K562 (cell line): ENCODE results near the gene RFX3.

Experiments used
- EZH2 ChIP-seq: IDR thresholded peaks from 2 replicates; pipeline ENCODE4 v1.6.1; 2012; ENCODE audit warnings: low read depth, mild to moderate bottlenecking, inconsistent platforms, low read length, borderline replicate concordance
- FOSL1 ChIP-seq: fragments of 200-800 bp; sonication (Bioruptor generic); conservative IDR thresholded peaks from 2 replicates; pipeline ENCODE4 v1.6.1; 2016; ENCODE audit warnings: missing genetic modification characterization, missing compliant biosample characterization
- L3MBTL2 ChIP-seq: fragments of 450-650 bp; IDR thresholded peaks from 2 replicates; pipeline ENCODE4 v1.6.1; 2016; ENCODE audit warnings: mild to moderate bottlenecking, moderate library complexity
- MXI1 ChIP-seq: IDR thresholded peaks from 2 replicates; pipeline ENCODE4 v1.6.1; 2011; ENCODE audit warnings: low read depth, mild to moderate bottlenecking, improper control_type of control experiment, low read length
- NCOR1 ChIP-seq: fragments of 450-650 bp; IDR thresholded peaks from 2 replicates; pipeline ENCODE4 v1.6.1; 2016; ENCODE audit warnings: mild to moderate bottlenecking, moderate library complexity
- RBBP5 ChIP-seq: fragments of 200-600 bp; sonication (generic); IDR thresholded peaks from 2 replicates; pipeline ENCODE4 v1.6.1; 2012; ENCODE audit warnings: borderline replicate concordance, mild to moderate bottlenecking, low read length, control low read depth, inconsistent platforms; ENCODE audit not compliant: insufficient read depth, poor library complexity, severe bottlenecking
- RNF2 ChIP-seq: sonication (generic); IDR thresholded peaks from 2 replicates; pipeline ENCODE4 v1.6.1; 2016
- TARDBP ChIP-seq: fragments of 450-650 bp; IDR thresholded peaks from 2 replicates; pipeline ENCODE4 v1.6.1; 2016
- YY1 ChIP-seq, 3 experiments: IDR thresholded peaks; 2 replicates each; pipeline ENCODE4 v1.6.1; 2011; ENCODE audit warnings: low read length in 2 of 3, mild to moderate bottlenecking in 2 of 3, moderate library complexity in 2 of 3, borderline replicate concordance in 1 of 3, control low read depth in 1 of 3, low read depth in 1 of 3; ENCODE audit not compliant: insufficient read depth in 3 of 3, insufficient replicate concordance in 2 of 3, control insufficient read depth in 1 of 3, insufficient read length in 1 of 3; ENCODE audit errors: extremely low read depth in 1 of 3
- ZNF232 ChIP-seq: sonication (generic); formaldehyde crosslinking; IDR thresholded peaks from 2 replicates; pipeline ENCODE4 v1.8.0; 2022; ENCODE audit warnings: mild to moderate bottlenecking, missing genetic modification reagents
- ZNF778 ChIP-seq: fragments of 450-650 bp; formaldehyde crosslinking; IDR thresholded peaks from 2 replicates; pipeline ENCODE4 v1.4.0; 2020; ENCODE audit warnings: mild to moderate bottlenecking, moderate library complexity
- TF ChIP-seq, protein P1 (sequence below): sonication (generic); formaldehyde crosslinking; IDR thresholded peaks from 2 replicates; pipeline ENCODE4 v1.8.0; 2022; ENCODE audit warnings: mild to moderate bottlenecking, low read depth, missing genetic modification reagents
- TF ChIP-seq, protein P2 (sequence below), 2 experiments: IDR thresholded peaks; 2 replicates each; pipeline ENCODE4 v1.6.1; 2011; ENCODE audit warnings: borderline replicate concordance in 1 of 2, control low read depth in 1 of 2, low read depth in 1 of 2, low read length in 1 of 2, mild to moderate bottlenecking in 1 of 2, mixed read lengths in 1 of 2, moderate library complexity in 1 of 2; ENCODE audit not compliant: insufficient read depth in 1 of 2, insufficient read length in 1 of 2, poor library complexity in 1 of 2, severe bottlenecking in 1 of 2; ENCODE audit errors: extremely low read depth in 1 of 2

DNA sequence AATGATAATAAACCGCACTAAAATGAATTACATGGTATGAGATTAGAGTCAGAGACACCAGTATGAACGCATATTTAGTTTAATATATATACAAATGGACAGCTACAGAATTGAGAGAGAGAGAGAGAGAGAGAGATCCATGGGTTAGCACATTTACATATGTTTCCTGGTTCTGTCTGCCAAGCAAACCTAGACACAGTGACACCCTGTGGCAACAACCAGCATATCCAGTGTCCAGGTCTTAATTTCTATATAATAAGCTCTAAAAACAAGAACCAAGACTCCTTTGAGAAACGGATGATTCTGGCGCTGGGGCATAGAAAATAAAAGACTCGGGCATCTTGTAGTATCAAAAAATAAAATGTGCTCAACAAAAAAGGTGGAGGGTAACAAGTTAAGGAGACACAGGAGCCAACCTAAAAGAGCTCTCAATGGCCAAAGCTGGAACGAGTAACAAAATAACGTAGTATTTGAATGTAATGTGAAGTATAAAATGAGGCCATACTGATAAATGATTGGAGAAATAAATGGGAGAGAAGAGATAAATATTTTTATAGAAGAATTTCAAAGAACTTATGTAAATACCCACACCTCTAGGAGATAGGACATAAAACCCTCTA, 84.5 kb downstream of the RFX3 start:
- no peak for TF ChIP-seq ZNF778 (CRISPR knock-in tag)
- TF ChIP-seq, protein P1, sequence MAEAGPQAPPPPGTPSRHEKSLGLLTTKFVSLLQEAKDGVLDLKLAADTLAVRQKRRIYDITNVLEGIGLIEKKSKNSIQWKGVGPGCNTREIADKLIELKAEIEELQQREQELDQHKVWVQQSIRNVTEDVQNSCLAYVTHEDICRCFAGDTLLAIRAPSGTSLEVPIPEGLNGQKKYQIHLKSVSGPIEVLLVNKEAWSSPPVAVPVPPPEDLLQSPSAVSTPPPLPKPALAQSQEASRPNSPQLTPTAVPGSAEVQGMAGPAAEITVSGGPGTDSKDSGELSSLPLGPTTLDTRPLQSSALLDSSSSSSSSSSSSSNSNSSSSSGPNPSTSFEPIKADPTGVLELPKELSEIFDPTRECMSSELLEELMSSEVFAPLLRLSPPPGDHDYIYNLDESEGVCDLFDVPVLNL (CRISPR knock-in tag), result no peak
- TF ChIP-seq RNF2, result no peak
- no peak for TF ChIP-seq NCOR1
- TF ChIP-seq MXI1, result no peak
- TF ChIP-seq L3MBTL2, result no peak
- TF ChIP-seq FOSL1 (tag), result no peak
- TF ChIP-seq EZH2, result no peak
- TF ChIP-seq RBBP5, result no peak
- TF ChIP-seq TARDBP, result no peak
- no peak for TF ChIP-seq ZNF232 (CRISPR knock-in tag)
- no peak for TF ChIP-seq YY1 (IDR thresholded peaks at IDR 0.05; ENCODE audit: borderline replicate concordance in 1 of 3, control insufficient read depth in 1 of 3, extremely low read depth in 1 of 3, insufficient read depth in 3 of 3, insufficient read length in 1 of 3, insufficient replicate concordance in 2 of 3, low read depth in 1 of 3, low read length in 2 of 3)
- TF ChIP-seq, protein P2, sequence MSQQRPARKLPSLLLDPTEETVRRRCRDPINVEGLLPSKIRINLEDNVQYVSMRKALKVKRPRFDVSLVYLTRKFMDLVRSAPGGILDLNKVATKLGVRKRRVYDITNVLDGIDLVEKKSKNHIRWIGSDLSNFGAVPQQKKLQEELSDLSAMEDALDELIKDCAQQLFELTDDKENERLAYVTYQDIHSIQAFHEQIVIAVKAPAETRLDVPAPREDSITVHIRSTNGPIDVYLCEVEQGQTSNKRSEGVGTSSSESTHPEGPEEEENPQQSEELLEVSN (IDR thresholded peaks at IDR 0.05; ENCODE audit: borderline replicate concordance in 1 of 2, extremely low read depth in 1 of 2, insufficient read depth in 1 of 2, insufficient read length in 1 of 2, low read depth in 1 of 2, low read length in 1 of 2, poor library complexity in 1 of 2, severe bottlenecking in 1 of 2), result no peak
